HepG2 (cell line): ENCODE results near the gene GALNT8. TPM values are rescaled to one million over a fixed set of nuclear protein-coding genes. Genes with fewer than 3 reads are reported as not detected.

Experiments
- ATAC-seq: fragments of 200-7000 bp; cut with Tn5 transposase; 3 replicates; pipeline ENCODE4 v1.9.1; 2020; ENCODE audit warnings: mild to moderate bottlenecking, moderate library complexity
- BruUV-seq: library from RNA; stranded (reverse); fragments of 400-500 nt; replicated peaks from 2 replicates; lab custom pipeline; 2021; lab: Mats Ljungman, UMichigan
- CTCF ChIA-PET: fragments of 300-600 bp; formaldehyde crosslinking; extraction: SDS; loops from one replicate; lab custom pipeline; 2021; ENCODE audit warnings: low total read pairs, inconsistent platforms, low intra/inter-chr PET ratio; lab: Yijun Ruan, JAX
- POLR2A ChIA-PET: fragments of 350-600 bp; sonication (Branson Sonifier 250); formaldehyde crosslinking; loops from one replicate; lab custom pipeline; 2020; ENCODE audit warnings: antibody characterized with exemption, inconsistent platforms; lab: Yijun Ruan, JAX
- DNase-seq: peaks from one replicate; pipeline ENCODE4 v3.0.0-alpha.2; 2015; ENCODE audit warnings: low spot score
- FAIRE-seq: peaks from 3 replicates; lab custom pipeline; 2011; peaks lifted over from hg19 to GRCh38; lab: Jason Lieb, UNC
- H2AFZ ChIP-seq: one replicate; pipeline ENCODE4 v1.6.1; 2011; ENCODE audit warnings: low read length, inconsistent platforms
- H3K27ac ChIP-seq: fragments of 300-600 bp; 3 replicates; pipeline ENCODE4 v1.8.0; 2011; ENCODE audit warnings: mixed run types, mild to moderate bottlenecking, mixed read lengths, low read length, inconsistent platforms; ENCODE audit not compliant: insufficient read depth; ENCODE audit errors: extremely low read length
- H3K27me3 ChIP-seq, 2 experiments: fragments of 200-600 bp in 1 of 2; 2 replicates in 1 of 2; 3 replicates in 1 of 2; pipeline versions ENCODE4 v1.6.0 to v1.8.0; 2011; ENCODE audit warnings: low read length in 2 of 2, mild to moderate bottlenecking in 2 of 2, moderate library complexity in 2 of 2, inconsistent platforms in 1 of 2; ENCODE audit not compliant: insufficient read depth in 2 of 2, control insufficient read depth in 1 of 2
- H3K36me3 ChIP-seq, 2 experiments: fragments of 200-600 bp in 1 of 2; replicated peaks in 1 of 2; 2 replicates in 1 of 2; 3 replicates in 1 of 2; pipeline versions ENCODE4 v1.5.1 to v1.8.0; 2011; ENCODE audit warnings: low read length in 2 of 2, inconsistent platforms in 1 of 2; ENCODE audit not compliant: insufficient read depth in 2 of 2, control insufficient read depth in 1 of 2
- H3K4me1 ChIP-seq: 2 replicates; pipeline ENCODE4 v1.5.1; 2012; ENCODE audit warnings: low read length, inconsistent platforms; ENCODE audit not compliant: insufficient read depth
- H3K4me2 ChIP-seq: 2 replicates; pipeline ENCODE4 v1.6.0; 2011; ENCODE audit warnings: low read depth, low read length, inconsistent platforms
- H3K4me3 ChIP-seq, 3 experiments: fragments of 200-600 bp in 1 of 3; sonication (generic), shearing (Covaris generic) in 1 of 3; replicated peaks in 1 of 3; 2 replicates each; pipeline ENCODE4 v1.5.1; 2011 to 2016; ENCODE audit warnings: low read length in 3 of 3, inconsistent platforms in 2 of 3, low read depth in 2 of 3, mild to moderate bottlenecking in 2 of 3, control low read depth in 1 of 3, mixed read lengths in 1 of 3; ENCODE audit not compliant: insufficient read depth in 1 of 3
- H3K79me2 ChIP-seq: one replicate; pipeline ENCODE4 v1.6.1; 2011; ENCODE audit warnings: low read length, inconsistent platforms; ENCODE audit not compliant: insufficient read depth
- H3K9ac ChIP-seq: 2 replicates; pipeline ENCODE4 v1.6.0; 2011; ENCODE audit warnings: mild to moderate bottlenecking, low read depth, low read length, inconsistent platforms; ENCODE audit not compliant: insufficient read depth
- H3K9me3 ChIP-seq: 2 replicates; pipeline ENCODE4 v1.5.1; 2012; ENCODE audit warnings: mild to moderate bottlenecking, low read length
- H4K20me1 ChIP-seq: 2 replicates; pipeline ENCODE4 v1.6.0; 2011; ENCODE audit warnings: inconsistent platforms, mild to moderate bottlenecking, low read length, moderate library complexity; ENCODE audit not compliant: insufficient read depth
- ATF7 ChIP-seq, 2 experiments: fragments of 450-650 bp in 1 of 2; sonication (generic) in 1 of 2; formaldehyde crosslinking in 1 of 2; IDR thresholded peaks; 2 replicates each; pipeline versions ENCODE4 v1.4.0 to v1.6.1; 2016 to 2020; ENCODE audit warnings: antibody characterized with exemption in 1 of 2, mild to moderate bottlenecking in 1 of 2, missing genetic modification reagents in 1 of 2
- BCL3 ChIP-seq: sonication (generic); formaldehyde crosslinking; IDR thresholded peaks from 2 replicates; pipeline ENCODE4 v1.5.1; 2020; ENCODE audit warnings: mild to moderate bottlenecking, missing genetic modification reagents, moderate library complexity
- HMGXB3 ChIP-seq: sonication (generic); formaldehyde crosslinking; IDR thresholded peaks from 2 replicates; pipeline ENCODE4 v1.4.0; 2020; ENCODE audit warnings: missing genetic modification reagents, borderline replicate concordance
- HOXA7 ChIP-seq: sonication (generic); formaldehyde crosslinking; IDR thresholded peaks from 2 replicates; pipeline ENCODE4 v1.8.1; 2022; ENCODE audit warnings: mild to moderate bottlenecking, missing genetic modification reagents, moderate library complexity
- ISX ChIP-seq: sonication (generic); formaldehyde crosslinking; conservative IDR thresholded peaks from 2 replicates; pipeline ENCODE4 v1.5.0; 2020; ENCODE audit warnings: missing genetic modification reagents
- MYC ChIP-seq: sonication (generic); formaldehyde crosslinking; IDR thresholded peaks from 2 replicates; pipeline ENCODE4 v1.9.0; 2021; ENCODE audit warnings: missing genetic modification reagents, borderline replicate concordance
- MYNN ChIP-seq: sonication (generic); formaldehyde crosslinking; IDR thresholded peaks from 2 replicates; pipeline ENCODE4 v1.4.0; 2020; ENCODE audit warnings: mild to moderate bottlenecking, low read depth, missing genetic modification reagents
- RARA ChIP-seq: IDR thresholded peaks from 2 replicates; pipeline ENCODE4 v1.6.1; 2016; ENCODE audit warnings: missing genetic modification reagents, missing compliant biosample characterization
- TCF7L2 ChIP-seq: IDR thresholded peaks from 2 replicates; pipeline ENCODE4 v1.6.1; 2011; ENCODE audit warnings: mild to moderate bottlenecking, low read depth, low read length, moderate library complexity
- TEAD2 ChIP-seq: sonication (generic); formaldehyde crosslinking; IDR thresholded peaks from 2 replicates; pipeline ENCODE4 v1.9.0; 2021; ENCODE audit warnings: missing genetic modification reagents
- ZNF260 ChIP-seq: sonication (generic); formaldehyde crosslinking; IDR thresholded peaks from 2 replicates; pipeline ENCODE4 v1.4.0; 2020; ENCODE audit warnings: missing genetic modification reagents, low read depth, mild to moderate bottlenecking, borderline replicate concordance
- ZNF333 ChIP-seq: sonication (generic); formaldehyde crosslinking; IDR thresholded peaks from 2 replicates; pipeline ENCODE4 v1.4.0; 2020; ENCODE audit warnings: mild to moderate bottlenecking, missing genetic modification reagents, borderline replicate concordance
- ZNF44 ChIP-seq: sonication (generic); formaldehyde crosslinking; IDR thresholded peaks from 2 replicates; pipeline ENCODE4 v1.5.1; 2020; ENCODE audit warnings: mild to moderate bottlenecking, missing genetic modification reagents
- ZNF558 ChIP-seq: sonication (generic); formaldehyde crosslinking; IDR thresholded peaks from 2 replicates; pipeline ENCODE4 v1.9.0; 2022; ENCODE audit warnings: mild to moderate bottlenecking, missing genetic modification reagents, borderline replicate concordance
- WGBS: methylation state at CpG from one replicate; pipeline ENCODE4 v1.1.6; 2017; ENCODE audit warnings: low lambda C conversion rate; 5-methylcytosine and 5-hydroxymethylcytosine counted together
- in situ Hi-C: cut with HindIII; loops from 2 replicates; pipeline ENCODE4 v1.10.0; 2017; ENCODE audit warnings: low pct_unique_long_range_greater_than_20kb; ENCODE audit not compliant: extremely low pct_ligation_motif_present
- intact Hi-C: fragments of 100-400 bp; cut with micrococcal nuclease; formaldehyde crosslinking; loops from one replicate; pipeline ENCODE4 v1.10.0; 2022; ENCODE audit not compliant: unreplicated experiment
- polyA plus RNA-seq, 8 experiments: library from polyadenylated mRNA; depleted of rRNA in 3 of 8; stranded (reverse) in 7 of 8; unstranded in 1 of 8; fragments of >200 nt; fragmentation: Illumina TruSeq in 4 of 8; extraction: Trizol in 4 of 8; gene quantifications; 2 replicates each; pipeline versions ENCODE4 v1.2.1 to v1.2.3, GENCODE V29; 2011 to 2016; ENCODE audit warnings: low read depth in 4 of 8, missing spikeins in 1 of 8, mixed read lengths in 1 of 8; ENCODE audit not compliant: insufficient read depth in 1 of 8
- total RNA-seq, 5 experiments: library from RNA; depleted of rRNA; stranded (reverse); fragments of >200 nt; fragmentation: Illumina TruSeq; extraction: Trizol; gene quantifications; 2 replicates each; pipeline ENCODE4 v1.2.3, GENCODE V29; 2016; ENCODE audit warnings: low read depth in 1 of 5

Gene GALNT8
- total and polyA plus RNA-seq, 2 of the 13 experiments (the other 11 are each of a cell fraction or from before 2014, with no cell fraction given), result 0.45 TPM; not detected in 1

- intact Hi-C loops, result no loop called here
- no peak overlapping the region for H3K4me2 ChIP-seq
- no peaks in the 10 kb centered on the region for H3K4me1 ChIP-seq
- no peaks in the 10 kb centered on the region for H3K36me3 ChIP-seq
- DNase-seq, result no peak
- no peak overlapping the region for H3K4me3 ChIP-seq
- H3K9ac ChIP-seq, result no peak overlapping the region
- H3K27ac ChIP-seq, result no peak overlapping the region
- no peaks in the 10 kb centered on the region for H4K20me1 ChIP-seq
- ChIA-PET CTCF (no interaction called here), POLR2A (no interaction called here)
- no peaks in the 10 kb centered on the region for H3K9me3 ChIP-seq
- TF ChIP-seq RARA (CRISPR knock-in tag) (no peak), HOXA7 (CRISPR knock-in tag) (no peak), ZNF333 (CRISPR knock-in tag) (no peak), ZNF558 (CRISPR knock-in tag) (no peak), ZNF44 (CRISPR knock-in tag) (no peak), MYNN (no peak), TCF7L2 (no peak), TEAD2 (CRISPR knock-in tag) (no peak), ZNF260 (CRISPR knock-in tag) (no peak), BCL3 (CRISPR knock-in tag) (no peak), ISX (no peak), ATF7 (IDR thresholded peaks at IDR 0.05) (no peak), ATF7 (CRISPR knock-in tag; IDR thresholded peaks at IDR 0.05) (no peak), HMGXB3 (CRISPR knock-in tag) (no peak), MYC (no peak)
- no peak overlapping the region for H2AFZ ChIP-seq
- no peak for ATAC-seq
- BruUV-seq, result no TSS peak
- under 1% methylated on average over 8 of the region's 8 CpGs for WGBS
- FAIRE-seq, result no peak
- no peaks in the 10 kb centered on the region for H3K79me2 ChIP-seq
- in situ Hi-C loops, result no loop called here
- peaks cover 1 to 20% of the 10 kb centered on the region in 2 experiments; a peak in 3 of 5 replicates for H3K27me3 ChIP-seq
Observed at GRCh38 chr12:4806439-4807115, 86.4 kb downstream of the GALNT8 start.
